NB4 (cell line): Measurements from ENCODE around the gene FER.

ENCODE experiments used
- CTCF ChIP-seq: IDR thresholded peaks from one replicate; pipeline ENCODE4 v1.5.1; 2012; ENCODE audit warnings: low read depth, low read length
- POLR2A ChIP-seq: IDR thresholded peaks from 2 replicates; pipeline ENCODE4 v1.6.1; 2011; ENCODE audit warnings: mild to moderate bottlenecking; ENCODE audit not compliant: insufficient read length; ENCODE audit errors: extremely low read depth

GRCh38 chr5:108726446-108727235, 21.1 kb upstream of the FER start:
- TF ChIP-seq CTCF (no peak), POLR2A (no peak)
